ENCODE results near the gene FAM221A.
A peak's percentile ranks its signal among the peaks of the same experiment; 100 is the strongest.

The FAM221A gene

GRCh38 chr7:23709081-23709750 is 29.2 kb downstream of the FAM221A start:
- H3K79me2 ChIP-seq (ENCODE audit: insufficient read depth, low read length) = no peaks in the 10 kb centered on the region
- peaks cover 6% of the 10 kb centered on the region for H3K36me3 ChIP-seq (ENCODE audit: low read length)
- H4K20me1 ChIP-seq (ENCODE audit: low read depth, low read length) = no peaks in the 10 kb centered on the region
- H3K27me3 ChIP-seq (ENCODE audit: low read length) = no peaks in the 10 kb centered on the region
- no peaks in the 10 kb centered on the region for H3K9me2 ChIP-seq (replicated peaks; ENCODE audit: insufficient read depth, low read length)
- no peaks in the 10 kb centered on the region for H3F3A ChIP-seq (ENCODE audit: insufficient read depth)
- no peak overlapping the region for H2AFZ ChIP-seq (ENCODE audit: low read depth, low read length, severe bottlenecking)
- TF ChIP-seq EZH2phosphoT487 (conservative IDR thresholded peaks at IDR 0.05; ENCODE audit: low read length) (no peak), CTCF (IDR thresholded peaks at IDR 0.05; ENCODE audit: insufficient read depth, low read length, poor library complexity, severe bottlenecking) (no peak)
- H3K4me2 ChIP-seq (ENCODE audit: low read depth, low read length, poor library complexity, severe bottlenecking) = no peak overlapping the region
- H3K4me3 ChIP-seq (ENCODE audit: insufficient read depth, low read length, poor library complexity, severe bottlenecking) = no peak overlapping the region
- H3K9ac ChIP-seq (ENCODE audit: low read length) = no peak overlapping the region
- no peak overlapping the region for H3K27ac ChIP-seq (ENCODE audit: low read depth, low read length)
- peaks cover 13% of the 10 kb centered on the region; the same call in 1 of the 2 replicates for H3K9me3 ChIP-seq (ENCODE audit: insufficient read depth, low read length)

- Histone ChIP-seq H3K9me3 (ENCODE audit: insufficient read depth, low read length) (peaks cover 13% of the 10 kb centered on the region; the same call in 1 of the 2 replicates), H3K9ac (ENCODE audit: low read length) (no peak within 1 kb of the TSS), H3K4me3 (ENCODE audit: insufficient read depth, low read length, poor library complexity, severe bottlenecking) (no peak within 1 kb of the TSS), H3K79me2 (ENCODE audit: insufficient read depth, low read length) (no peaks in the 10 kb centered on the region), H3K27me3 (ENCODE audit: low read length) (no peaks in the 10 kb centered on the region), H3K9me2 (replicated peaks; ENCODE audit: insufficient read depth, low read length) (no peaks in the 10 kb centered on the region), H4K20me1 (ENCODE audit: low read depth, low read length) (no peaks in the 10 kb centered on the region), H3K36me3 (ENCODE audit: low read length) (peaks cover 6% of the 10 kb centered on the region), H3K4me2 (ENCODE audit: low read depth, low read length, poor library complexity, severe bottlenecking) (no peak within 1 kb of the TSS), H3K27ac (ENCODE audit: low read depth, low read length) (no peak within 1 kb of the TSS), H2AFZ (ENCODE audit: low read depth, low read length, severe bottlenecking) (no peak within 1 kb of the TSS), H3F3A (ENCODE audit: insufficient read depth) (no peaks in the 10 kb centered on the region)
- TF ChIP-seq CTCF (IDR thresholded peaks at IDR 0.05; ENCODE audit: insufficient read depth, low read length, poor library complexity, severe bottlenecking) (no peak), EZH2phosphoT487 (conservative IDR thresholded peaks at IDR 0.05; ENCODE audit: low read length) (no peak)
These were observed 30.0 kb downstream of the FAM221A start, which contains the start of gene STK31 for GRCh38 chr7:23710000-23710399. Gene STK31 (plus strand): TSS chr7:23710219. CDS start chr7:23710286, 67 bp downstream.

GRCh38 chr7:23712368-23713284 is 32.6 kb downstream of the FAM221A start:
- Histone ChIP-seq H3F3A (ENCODE audit: insufficient read depth) (no peaks in the 10 kb centered on the region), H4K20me1 (ENCODE audit: low read depth, low read length) (no peaks in the 10 kb centered on the region), H2AFZ (ENCODE audit: low read depth, low read length, severe bottlenecking) (no peak overlapping the region), H3K9ac (ENCODE audit: low read length) (no peak overlapping the region), H3K79me2 (ENCODE audit: insufficient read depth, low read length) (no peaks in the 10 kb centered on the region), H3K27ac (ENCODE audit: low read depth, low read length) (no peak overlapping the region), H3K9me2 (replicated peaks; ENCODE audit: insufficient read depth, low read length) (no peaks in the 10 kb centered on the region), H3K4me3 (ENCODE audit: insufficient read depth, low read length, poor library complexity, severe bottlenecking) (no peak overlapping the region), H3K36me3 (ENCODE audit: low read length) (no peaks in the 10 kb centered on the region), H3K4me2 (ENCODE audit: low read depth, low read length, poor library complexity, severe bottlenecking) (no peak overlapping the region), H3K9me3 (ENCODE audit: insufficient read depth, low read length) (no peaks in the 10 kb centered on the region), H3K27me3 (ENCODE audit: low read length) (no peaks in the 10 kb centered on the region)
- TF ChIP-seq EZH2phosphoT487 (conservative IDR thresholded peaks at IDR 0.05; ENCODE audit: low read length) = no peak
- peak; percentile 44 for TF ChIP-seq CTCF (IDR thresholded peaks at IDR 0.05; ENCODE audit: insufficient read depth, low read length, poor library complexity, severe bottlenecking)
